ENCODE results near the gene AKAP13.
"Not testable (repeated sequence)": the region's sequence is repeated elsewhere in the genome, so short reads cannot be mapped to it uniquely, and the experiment has no call there.

The AKAP13 gene

GRCh38 chr15:85414495-85414894, 34.1 kb downstream of the AKAP13 start:
- DNase-seq, result no peak

GRCh38 chr15:85414991-85415390, 34.6 kb downstream of the AKAP13 start:
- DNase-seq, result no peak

- no peak for DNase-seq
Observed at GRCh38 chr15:85415783-85416182, 35.4 kb downstream of the AKAP13 start.

DNA sequence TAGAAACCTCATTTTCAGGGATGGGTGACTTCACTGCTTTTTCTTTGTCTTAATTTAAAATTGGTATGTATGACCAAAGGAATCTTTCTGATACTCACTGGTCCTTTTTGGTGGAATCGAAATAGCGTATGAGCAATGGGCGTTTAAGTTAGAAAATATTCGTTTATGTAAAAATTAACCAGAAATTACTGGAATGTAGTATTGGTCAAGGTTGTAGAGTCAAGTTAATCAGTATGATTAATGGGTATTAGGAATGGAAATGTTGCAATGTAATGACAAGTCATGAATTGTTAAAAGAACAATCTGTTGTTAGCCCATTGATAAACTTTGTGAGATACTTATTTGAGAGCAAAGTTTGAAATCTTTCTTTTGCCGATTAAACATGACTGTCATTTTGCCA, 36.9 kb downstream of the AKAP13 start:
- DNase-seq, result no peak

DNA sequence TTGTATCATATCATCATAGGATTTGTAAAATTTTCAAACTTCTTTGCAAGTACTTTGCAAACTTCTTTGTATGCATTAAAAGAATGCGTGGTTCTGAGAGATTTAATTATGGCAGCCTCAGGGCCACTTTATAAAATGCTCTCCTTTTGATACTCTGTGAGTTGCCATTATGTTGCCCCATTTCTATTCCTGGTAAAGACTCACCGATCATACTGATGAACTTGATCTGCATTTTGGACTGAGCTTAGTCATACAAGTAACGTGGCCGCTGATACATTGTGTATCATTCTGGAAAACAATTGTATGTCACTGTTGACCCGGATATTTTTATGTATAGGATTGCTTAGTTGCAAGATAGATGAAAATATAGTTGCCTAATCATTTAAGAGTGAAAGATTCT, 38.8 kb downstream of the AKAP13 start:
- no peak for DNase-seq

GRCh38 chr15:85421116-85421925, 40.9 kb downstream of the AKAP13 start:
- no peak for DNase-seq

DNA sequence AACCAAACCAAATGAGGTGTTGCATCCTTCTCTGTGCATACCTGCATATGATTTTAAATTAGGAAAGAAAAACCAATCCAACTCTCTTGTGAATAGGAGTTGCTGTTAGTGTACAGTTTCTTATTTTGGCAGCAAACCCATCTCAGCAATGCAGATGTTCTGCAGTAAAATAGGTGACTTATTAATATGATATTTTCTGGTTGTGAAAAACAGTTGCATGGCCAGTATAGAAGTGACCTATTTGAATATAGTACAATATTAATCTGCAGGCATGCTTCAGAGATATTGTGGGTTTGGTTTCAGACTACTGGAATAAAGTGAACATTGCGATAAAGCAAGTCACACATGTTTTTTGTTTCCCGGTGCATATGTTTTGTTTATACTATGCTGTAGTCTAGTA, 42.2 kb downstream of the AKAP13 start:
- no peak for DNase-seq

- no peak for DNase-seq
Observed at GRCh38 chr15:85423256-85423655, 42.9 kb downstream of the AKAP13 start.

DNA sequence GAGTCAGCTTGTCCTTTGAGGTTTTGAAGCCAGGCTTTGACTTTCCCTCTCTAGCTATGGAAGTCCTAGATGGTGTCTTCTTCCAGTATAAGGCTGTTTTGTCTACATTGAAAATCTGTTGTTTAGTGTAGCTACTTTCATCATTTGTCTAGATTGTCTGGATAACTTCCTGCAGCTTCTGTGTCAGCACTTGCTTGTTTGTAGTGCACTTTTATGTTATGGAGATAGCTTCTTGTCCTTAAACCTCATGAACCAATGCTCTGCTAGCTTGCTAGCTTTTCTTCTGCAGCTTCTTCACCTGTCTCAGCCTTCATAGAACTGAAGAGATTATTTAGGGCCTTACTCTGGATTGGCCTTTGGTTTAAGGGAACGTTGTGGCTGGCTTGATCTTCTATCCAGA, 43.8 kb downstream of the AKAP13 start:
- DNase-seq, result no peak

DNA sequence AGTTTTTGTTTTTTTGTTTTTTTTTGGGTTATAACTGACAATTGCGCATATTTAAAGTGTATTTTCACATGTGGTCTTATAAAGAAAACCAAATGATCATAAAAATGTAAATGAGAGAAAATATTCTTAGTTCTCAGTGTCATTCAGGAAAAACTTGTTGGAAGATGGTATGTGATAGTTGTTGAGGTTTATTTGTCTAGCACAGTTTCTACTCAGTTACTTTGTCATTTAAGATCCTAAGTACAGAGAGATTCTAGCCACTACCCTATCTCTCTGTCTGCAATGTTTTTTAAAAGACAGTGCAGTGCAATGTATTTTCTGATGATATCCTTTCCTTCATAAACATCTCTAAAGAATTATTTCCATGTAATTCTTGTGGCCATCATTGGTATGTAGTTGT, 46.1 kb downstream of the AKAP13 start:
- no peak for DNase-seq

DNA sequence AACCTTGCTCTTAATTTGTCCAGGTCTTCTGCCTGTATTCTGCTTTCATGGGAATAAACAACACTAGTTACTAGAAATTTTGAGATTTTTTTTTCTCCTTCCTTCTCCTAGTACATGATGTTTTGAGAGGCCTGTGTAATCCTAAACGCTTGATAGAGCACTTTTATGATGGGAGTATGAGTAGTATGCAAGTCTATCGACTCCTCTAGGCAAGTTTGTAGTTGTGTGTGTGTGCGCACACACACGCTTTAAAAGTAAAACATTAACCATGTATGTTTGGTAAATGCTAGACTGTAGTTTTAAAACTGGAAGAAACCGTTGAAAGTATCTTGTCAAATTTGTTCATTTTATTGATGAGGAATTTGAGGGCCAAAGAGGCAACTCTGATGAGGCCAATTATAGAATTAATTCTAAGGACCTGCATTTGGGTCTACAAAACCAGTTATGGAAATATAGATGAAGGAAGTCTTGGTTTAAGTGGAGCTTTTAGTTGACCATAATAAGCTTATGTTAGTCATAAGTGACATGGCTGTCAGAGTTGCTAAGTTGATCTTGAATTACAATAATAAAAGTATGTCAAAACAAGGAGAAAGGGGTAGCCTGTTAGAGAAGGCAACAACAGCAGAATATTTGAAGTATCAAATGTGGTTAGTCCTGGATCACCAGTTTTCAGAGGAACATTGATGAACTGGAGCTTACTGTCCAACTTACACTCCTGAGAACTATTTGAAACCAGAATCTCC, 47.1 kb downstream of the AKAP13 start:
- DNase-seq, result no peak

GRCh38 chr15:85429522-85429921, 49.1 kb downstream of the AKAP13 start:
- DNase-seq, result no peak

DNA sequence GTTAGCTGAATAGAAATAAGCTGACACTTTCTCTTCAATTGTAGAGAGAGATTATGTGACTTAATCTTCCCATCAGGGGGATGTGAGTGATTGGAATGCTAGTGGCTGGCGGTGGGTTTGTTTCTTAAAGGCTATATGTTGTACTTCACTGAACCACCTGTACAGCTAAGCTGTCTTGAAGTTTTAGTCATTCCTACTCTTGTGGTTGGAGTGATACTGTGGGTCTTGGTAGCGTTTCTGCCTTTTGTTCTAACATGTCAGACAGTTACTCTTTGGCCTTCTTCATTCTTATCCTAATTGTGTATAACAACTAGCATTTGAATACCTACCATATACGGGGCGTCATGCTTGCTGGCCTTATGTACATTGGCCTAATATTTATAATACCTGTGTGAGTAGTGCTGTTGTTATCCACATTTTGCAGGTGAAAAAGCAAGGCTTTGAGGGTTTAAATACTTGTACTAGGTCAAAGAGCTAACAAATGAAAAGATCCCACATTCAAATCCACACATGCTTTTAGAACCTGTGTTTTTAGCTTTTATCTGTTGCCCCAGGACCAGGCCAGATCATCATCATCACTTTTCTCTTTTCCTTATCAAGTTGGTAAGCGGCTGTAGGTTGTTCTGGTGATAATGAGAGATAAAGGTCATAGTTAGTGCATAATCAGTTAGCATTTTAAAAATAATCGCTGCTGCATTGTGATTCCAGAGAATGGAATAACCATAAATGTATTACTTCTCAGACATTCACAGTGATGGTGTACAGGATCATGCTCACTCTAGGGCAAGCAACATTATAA, 50.2 kb downstream of the AKAP13 start:
- DNase-seq, result no peak

DNA sequence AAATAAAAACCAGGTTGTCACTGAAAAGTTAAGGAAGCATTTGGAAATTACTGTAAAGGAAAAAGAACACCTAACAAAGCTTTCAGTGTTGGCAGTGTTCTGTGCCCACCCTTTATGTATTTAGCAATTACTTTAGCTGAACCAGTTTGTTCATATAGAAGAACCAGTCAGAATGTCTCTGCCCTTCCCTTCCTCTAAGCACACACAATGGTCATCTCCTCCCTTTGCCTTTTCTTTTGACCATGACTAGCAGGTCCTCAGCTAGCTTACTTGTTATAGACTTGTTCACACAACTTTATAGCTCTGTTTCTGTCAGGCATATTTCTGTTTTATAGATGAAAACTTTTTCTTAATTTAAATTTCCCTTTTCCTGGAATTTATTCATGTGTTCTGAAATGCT, 59.6 kb downstream of the AKAP13 start:
- no peak for DNase-seq

DNA sequence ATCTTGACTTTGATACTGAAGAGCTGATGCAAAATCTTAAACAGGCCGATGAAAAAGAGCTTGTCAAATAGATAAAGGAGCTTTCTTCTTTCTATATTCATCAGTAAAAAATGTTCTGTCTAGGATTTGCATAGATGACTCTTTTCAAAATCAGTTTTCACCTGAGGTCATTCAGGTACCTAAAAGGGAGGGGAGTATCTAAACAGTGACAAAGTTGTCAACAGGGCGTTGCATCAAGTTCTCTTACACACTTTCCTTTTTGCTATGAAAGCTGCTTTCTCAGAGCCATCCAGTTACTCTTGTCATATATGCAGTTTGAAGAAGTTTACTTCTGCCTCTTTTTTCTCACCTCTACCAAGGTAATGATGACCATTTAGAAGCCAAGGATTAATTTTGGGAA, 60.0 kb downstream of the AKAP13 start:
- no peak for DNase-seq

GRCh38 chr15:85441854-85442253, 61.5 kb downstream of the AKAP13 start:
- not testable (repeated sequence) for DNase-seq

DNA sequence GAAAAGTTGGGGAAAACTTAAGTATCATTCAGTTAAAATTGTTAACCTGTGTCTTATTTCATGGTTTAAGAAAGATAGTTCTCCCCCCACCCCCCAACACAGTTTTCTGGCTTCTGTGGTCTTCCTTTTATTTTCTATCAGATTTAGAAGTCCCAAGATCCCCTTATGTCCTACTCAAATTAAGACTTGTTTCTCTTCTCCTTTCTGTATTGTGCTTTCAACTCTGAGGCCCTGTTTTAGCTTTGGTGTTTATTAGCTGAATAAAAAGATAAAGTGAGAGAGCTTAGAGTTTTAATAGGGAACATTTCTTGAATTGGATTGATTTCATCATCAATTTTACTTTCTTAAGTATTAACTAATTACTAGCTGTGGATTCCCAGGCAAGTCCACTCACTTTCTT, 62.6 kb downstream of the AKAP13 start:
- no peak for DNase-seq

GRCh38 chr15:85443593-85444087, 63.2 kb downstream of the AKAP13 start:
- DNase-seq, result no peak

GRCh38 chr15:85444122-85444745, 63.8 kb downstream of the AKAP13 start:
- DNase-seq, result no peak

GRCh38 chr15:85445361-85445760, 65.0 kb downstream of the AKAP13 start:
- DNase-seq, result no peak

DNA sequence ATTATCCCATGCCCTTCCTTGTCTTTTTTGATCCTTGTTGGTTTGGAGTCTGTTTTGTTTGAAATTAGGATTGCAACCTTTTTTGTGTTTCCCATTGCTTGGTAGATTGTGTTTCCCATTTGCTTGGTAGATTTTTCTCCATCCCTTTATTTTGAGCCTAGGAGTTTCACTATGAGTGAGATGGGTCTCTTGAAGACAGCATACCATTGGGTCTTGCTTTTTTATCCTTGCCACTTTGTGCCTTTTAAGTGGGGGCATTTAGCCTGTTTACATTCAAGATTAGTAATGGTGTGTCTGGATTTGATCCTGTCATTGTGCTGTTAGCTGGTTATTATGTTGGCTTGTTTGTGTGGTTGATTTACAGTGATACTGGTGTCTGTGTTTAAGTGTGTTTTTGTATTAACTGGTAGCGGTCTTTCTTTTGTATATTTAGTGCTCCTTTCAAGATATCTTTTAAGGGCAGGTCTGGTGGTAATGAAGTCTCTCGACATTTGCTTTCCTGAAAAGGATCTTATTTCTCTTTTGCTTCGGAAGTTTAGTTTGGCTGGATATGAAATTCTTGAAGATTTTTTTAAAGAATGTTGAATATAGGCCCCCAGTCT, 70.8 kb downstream of the AKAP13 start:
- DNase-seq, result no peak

DNA sequence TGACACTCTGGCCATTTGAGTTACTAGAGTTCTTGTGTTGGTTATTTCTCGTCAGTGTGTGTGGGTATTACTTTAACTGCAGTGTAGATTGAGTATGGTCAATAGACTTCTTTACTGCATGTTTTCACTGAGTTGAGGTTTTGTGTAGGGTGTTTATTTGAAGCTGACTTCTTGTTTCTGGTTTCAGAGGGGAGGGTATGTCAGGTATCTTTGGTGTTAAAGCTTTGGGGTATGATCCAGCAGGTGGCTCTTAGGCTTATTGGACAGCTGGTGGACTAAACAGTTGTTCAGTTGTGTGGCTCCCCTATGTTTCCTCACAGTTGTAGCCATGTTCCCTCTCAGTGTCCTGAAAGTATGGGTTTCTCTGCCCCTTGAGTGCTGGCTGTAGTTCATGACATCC, 72.0 kb downstream of the AKAP13 start:
- no peak for DNase-seq

Measured in stimulated activated CD8-positive, alpha-beta memory T cell treated with anti-CD3 and anti-CD28 coated beads, Interleukin-4, amount 100 ng/mL, for 48 hours (primary cell).